AG09309 (cell line): ENCODE results near the gene SNRNP35.
"Not testable (repeated sequence)": the region's sequence is repeated elsewhere in the genome, so short reads cannot be mapped to it uniquely, and the experiment has no call there.

Experiments used
- DNase-seq: peaks from one replicate; pipeline ENCODE4 v3.0.0-alpha.2; 2010; ENCODE audit warnings: low read depth
- H3K4me3 ChIP-seq: 2 replicates; pipeline ENCODE4 v1.5.1; 2011; ENCODE audit warnings: mild to moderate bottlenecking, low read depth, low read length, moderate library complexity; ENCODE audit not compliant: control insufficient read depth
- CTCF ChIP-seq: IDR thresholded peaks from 2 replicates; pipeline ENCODE4 v1.5.1; 2011; ENCODE audit warnings: mild to moderate bottlenecking, low read depth, low read length, inconsistent platforms; ENCODE audit not compliant: insufficient read depth, control insufficient read depth; ENCODE audit errors: missing control alignments

SNRNP35 gene, protein sequence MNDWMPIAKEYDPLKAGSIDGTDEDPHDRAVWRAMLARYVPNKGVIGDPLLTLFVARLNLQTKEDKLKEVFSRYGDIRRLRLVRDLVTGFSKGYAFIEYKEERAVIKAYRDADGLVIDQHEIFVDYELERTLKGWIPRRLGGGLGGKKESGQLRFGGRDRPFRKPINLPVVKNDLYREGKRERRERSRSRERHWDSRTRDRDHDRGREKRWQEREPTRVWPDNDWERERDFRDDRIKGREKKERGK

DNA sequence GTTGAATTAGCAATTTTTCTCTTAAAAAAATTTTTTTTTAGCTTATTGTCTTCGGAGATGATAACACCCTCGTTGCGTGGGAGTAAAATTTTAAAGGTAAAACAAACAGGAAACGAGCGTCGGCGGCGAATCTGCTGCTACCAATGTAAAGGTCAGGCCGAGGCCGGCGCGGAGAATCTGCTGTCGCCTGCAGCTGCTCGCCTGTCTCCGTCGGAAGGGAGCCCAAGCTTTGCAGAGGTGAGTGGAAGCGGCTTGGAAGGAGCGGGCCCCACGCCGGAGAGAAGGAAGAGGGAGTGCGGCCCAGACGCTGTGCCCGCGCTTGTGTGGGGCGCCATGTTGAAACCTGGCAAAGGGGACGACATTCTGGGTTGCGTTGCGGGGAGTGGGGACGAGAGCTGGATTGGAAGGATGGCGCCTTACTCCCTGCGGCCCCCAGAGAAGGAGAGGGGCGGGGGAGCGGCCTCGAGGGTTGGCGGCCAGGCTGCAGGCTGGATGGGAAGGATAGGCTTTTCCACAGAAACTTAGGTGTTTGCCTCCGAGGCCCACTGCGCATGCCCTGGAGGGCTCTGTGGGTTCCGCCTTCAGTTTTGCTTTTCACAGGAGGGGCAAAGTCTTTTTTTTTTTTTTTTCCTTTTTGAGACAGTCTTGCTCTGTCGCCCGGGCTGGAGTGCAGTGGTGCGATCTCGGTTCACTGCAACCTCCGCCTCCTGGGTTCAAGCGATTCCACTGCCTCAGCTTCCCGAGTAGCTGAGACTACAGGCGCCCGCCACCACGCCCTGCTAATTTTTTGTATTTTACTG, at the start of gene SNRNP35:
Gene SNRNP35 (plus strand): TSS at position 160 of the 800 bp plus-strand sequence. CDS start 7,402 bp downstream, outside the sequence.
- peak within 1 kb of the TSS; percentile 79 for H3K4me3 ChIP-seq
- no peak for TF ChIP-seq CTCF
- peak; percentile 41 for DNase-seq

DNA sequence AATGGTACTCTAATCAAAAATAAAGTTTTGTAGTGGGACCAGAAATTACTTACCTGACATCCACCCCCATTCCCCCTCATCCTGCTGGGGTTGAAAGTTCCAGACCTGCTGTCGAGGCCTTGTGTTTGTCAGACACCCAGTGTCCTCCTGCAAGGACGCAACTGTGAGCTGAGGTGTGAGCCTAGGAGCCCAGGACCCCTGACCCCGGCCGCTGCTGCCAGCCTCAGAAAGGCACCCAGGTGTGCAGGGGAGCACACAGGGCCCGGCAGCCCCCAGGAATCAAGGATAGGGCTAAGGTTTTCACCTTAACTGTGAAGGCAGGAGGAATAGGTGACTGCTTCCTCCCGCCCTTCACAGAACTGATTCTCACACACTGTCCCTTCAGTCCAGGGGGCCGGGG, 49.3 kb upstream of the SNRNP35 start:
- not testable (repeated sequence) for H3K4me3 ChIP-seq, DNase-seq

GRCh38 chr12:123409284-123410040, 48.5 kb upstream of the SNRNP35 start:
- DNase-seq, H3K4me3 ChIP-seq: not testable (repeated sequence)

GRCh38 chr12:123410041-123410412, 47.9 kb upstream of the SNRNP35 start:
- TF ChIP-seq CTCF, result no peak
- DNase-seq, result no peak
- H3K4me3 ChIP-seq, result no peak overlapping the region

GRCh38 chr12:123421314-123421713, 36.6 kb upstream of the SNRNP35 start:
- no peak for DNase-seq
- H3K4me3 ChIP-seq, result no peak overlapping the region
- TF ChIP-seq CTCF, result no peak

DNA sequence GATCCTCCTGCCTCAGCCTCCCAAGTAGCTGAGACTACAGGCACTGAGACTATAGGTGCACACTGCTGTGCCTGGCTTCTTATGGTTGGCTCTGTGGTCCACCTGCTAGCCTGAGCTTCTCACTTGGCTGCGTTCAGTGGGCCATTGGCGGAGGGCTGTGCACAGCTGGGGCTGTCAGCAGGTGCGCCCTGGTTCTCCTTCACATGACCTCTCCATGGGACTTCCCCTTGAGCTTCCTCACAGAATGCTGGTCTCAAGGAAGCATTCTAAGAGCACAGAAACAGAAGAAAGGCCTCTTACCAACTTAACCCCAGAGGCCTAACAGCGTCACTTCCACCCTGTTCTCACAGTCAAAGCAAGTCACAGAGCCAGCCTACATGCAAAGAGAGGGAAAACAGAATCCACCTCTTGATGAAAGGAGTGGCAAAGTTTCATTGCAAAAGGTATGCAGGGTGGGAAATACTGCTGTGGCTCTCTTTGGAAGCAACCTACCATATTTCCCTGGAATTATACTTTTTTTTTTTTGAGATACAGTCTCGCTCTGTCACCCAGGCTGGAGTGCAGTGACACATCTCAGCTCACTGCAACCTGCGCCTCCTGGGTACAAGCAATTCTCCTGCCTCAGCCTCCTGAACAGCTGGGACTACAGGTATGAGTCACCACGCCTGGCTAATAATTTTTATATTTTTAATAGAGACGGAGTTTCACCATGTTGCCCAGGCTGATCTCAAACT, 30.7 kb upstream of the SNRNP35 start:
- TF ChIP-seq CTCF, result no peak
- no peak for DNase-seq
- H3K4me3 ChIP-seq, result no peak overlapping the region

- no peak for TF ChIP-seq CTCF
- H3K4me3 ChIP-seq, result no peak overlapping the region
- DNase-seq, result no peak
Measured at GRCh38 chr12:123428591-123428990, 29.3 kb upstream of the SNRNP35 start.

- not testable (repeated sequence) for H3K4me3 ChIP-seq, DNase-seq
Measured at GRCh38 chr12:123429101-123429500, 28.8 kb upstream of the SNRNP35 start.

DNA sequence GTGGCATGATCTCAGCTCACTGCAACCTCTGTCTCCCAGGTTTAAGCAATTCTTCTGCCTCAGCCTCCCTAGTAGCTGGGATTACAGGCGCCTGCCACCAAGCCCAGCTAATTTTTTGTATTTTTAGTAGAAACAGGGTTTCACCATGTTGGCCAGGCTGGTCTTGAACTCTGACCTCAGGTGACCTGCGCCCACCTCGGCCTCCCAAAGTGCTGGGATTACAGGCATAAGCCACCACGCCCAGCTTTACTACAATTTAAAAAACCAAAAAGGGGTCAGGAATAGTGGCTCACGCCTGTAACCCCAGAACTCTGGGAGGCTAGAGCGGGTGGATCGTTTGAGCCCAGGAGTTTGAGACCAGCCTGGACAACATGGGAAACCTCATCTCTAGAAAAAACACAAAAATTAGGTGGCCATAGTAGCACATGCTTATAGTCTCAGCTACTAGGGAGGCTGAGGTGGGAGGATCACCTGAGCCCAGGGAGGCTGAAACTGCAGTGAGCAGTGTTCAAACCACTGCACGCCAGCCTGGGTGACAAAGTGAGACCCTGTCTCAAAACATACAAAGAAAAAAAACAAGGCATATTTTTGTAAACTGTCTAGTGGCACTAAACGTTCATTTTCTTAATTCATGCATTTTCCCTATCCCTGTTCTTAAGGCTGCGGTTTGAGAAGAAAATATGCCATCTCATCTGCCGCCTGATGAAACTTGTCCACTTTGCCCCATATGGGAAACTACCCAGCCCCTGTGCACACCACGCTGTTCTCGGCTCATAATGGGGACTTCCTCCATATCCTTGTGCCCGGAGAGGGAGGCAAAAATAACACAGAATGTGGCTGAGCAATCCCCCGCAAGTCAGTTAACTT, 25.8 kb upstream of the SNRNP35 start:
- H3K4me3 ChIP-seq, DNase-seq: not testable (repeated sequence)
